HuH-7.5 (cell line): ENCODE data around the gene HPS3.
"Not testable (repeated sequence)": the region's sequence is repeated elsewhere in the genome, so short reads cannot be mapped to it uniquely, and the experiment has no call there.

Experiments
- DNase-seq: peaks from one replicate; pipeline ENCODE4 v3.0.0; 2011; ENCODE audit warnings: low spot score

The HPS3 gene

DNA sequence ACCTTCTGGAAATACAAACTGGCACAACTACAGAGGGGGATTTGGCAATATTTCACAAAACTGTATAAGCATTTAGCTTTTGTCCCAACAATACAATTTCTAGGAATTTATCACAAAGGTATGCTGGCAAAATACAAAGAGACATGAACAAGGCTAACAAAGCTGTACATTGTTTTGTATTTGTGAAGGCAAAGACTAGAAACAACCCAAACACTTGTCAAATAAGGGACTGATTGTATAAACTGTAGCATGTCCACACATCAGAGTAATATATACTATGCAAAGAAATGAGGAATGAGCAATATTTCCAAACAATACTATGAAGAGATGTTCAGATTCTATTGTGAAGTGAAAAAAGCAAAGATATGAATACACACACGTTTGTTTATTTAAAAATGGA is 65.8 kb downstream of the HPS3 start:
- DNase-seq = no peak

DNA sequence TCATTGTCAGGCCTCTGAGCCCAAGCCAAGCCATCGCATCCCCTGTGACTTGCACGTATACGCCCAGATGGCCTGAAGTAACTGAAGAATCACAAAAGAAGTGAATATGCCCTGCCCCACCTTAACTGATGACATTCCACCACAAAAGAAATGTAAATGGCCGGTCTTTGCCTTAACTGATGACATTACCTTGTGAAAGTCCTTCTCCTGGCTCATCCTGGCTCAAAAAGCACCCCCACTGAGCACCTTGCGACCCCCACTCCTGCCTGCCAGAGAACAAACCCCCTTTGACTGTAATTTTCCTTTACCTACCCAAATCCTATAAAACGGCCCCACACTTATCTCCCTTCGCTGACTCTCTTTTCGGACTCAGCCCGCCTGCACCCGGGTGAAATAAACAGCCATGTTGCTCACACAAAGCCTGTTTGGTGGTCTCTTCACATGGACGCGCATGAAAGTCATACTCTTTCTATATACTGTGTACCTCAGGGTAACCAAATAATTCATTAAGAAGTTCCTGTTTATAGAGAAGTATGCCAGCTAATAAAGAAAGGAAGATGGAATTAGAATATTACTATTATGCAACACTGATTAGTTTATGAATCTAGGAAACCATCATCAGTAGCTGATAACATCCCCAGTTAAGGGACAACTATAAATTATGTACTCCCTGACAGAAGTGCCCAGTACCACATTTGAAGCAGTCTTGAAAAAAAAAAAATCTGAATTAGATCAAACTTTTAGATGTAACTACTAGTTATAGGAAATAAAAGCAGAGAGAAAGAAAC is 67.6 kb downstream of the HPS3 start:
- DNase-seq = not testable (repeated sequence)

DNA sequence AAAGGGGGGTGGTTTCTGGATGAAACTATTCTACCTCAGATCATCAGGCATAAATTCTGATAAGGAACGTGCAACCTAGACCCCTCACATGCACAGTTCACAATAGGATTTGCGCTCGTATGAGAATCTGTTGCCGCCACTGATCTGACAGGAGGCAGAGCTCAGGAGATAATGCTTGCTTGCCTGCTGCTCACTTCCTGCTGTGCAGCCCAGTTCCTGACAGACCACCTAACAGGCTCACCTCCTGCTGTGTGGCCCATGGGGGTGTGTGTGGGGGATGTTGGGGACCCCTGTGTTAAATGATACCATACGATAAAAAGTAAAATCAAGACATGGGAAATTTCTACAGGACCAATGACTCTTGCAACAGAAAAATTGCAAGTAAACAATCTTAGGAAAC is 68.2 kb downstream of the HPS3 start:
- no peak for DNase-seq

DNA sequence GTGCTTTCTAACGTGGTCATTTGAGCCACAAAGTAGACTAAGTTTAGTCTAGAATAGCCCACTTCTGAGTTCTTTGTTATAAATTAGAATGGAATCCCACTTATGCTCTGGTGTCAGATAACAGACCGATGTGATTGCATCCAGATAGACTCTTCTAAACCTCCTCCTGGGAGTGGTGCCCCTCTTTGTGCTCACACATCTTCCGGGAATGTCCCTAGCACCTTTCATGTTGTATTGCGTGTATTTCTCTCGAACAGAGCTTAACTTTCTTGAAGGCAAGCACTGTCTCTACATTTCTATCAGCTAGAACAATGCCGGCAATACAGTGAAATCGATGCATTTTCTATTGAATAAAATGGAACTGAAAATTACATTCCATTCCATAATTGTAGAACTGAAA is 69.2 kb downstream of the HPS3 start:
- DNase-seq = no peak

DNA sequence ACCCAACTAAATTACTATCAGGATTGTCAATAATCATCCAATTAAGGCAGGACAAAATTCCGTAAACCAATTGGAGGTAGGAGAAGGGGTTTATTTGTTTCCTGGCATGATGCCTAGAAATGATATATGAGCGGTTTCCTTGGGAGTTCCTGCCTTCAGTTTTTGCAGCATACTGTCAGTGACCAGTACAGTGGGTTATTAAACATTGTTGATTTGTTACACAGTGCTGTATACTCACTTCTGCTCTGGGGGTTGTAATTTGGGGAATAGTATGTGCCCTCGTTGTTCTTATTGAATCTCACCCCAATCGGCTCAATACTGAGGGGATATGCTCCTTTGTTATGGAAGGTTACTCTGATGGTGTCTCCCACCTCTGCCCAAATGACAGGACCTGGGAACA is 70.0 kb downstream of the HPS3 start:
- DNase-seq = no peak

DNA sequence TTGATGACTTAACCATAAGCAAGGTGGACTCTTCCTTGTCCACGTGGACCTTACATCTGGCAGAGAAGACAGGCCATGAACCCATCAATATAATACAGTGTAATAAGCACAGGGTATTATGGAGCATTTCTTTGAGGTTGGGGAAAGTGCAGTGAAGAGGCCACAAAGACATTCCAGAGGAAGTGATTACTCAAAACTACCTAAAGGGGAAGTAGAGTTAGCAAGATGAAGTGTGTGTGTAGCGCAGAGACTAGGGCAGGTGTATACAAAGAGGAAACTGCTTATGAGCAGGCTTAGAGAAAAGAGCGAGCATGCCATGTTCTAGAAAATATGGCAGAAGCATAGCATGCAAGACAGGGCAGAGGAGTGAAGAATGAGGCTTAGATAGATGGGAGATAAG is 74.3 kb downstream of the HPS3 start:
- no peak for DNase-seq

DNA sequence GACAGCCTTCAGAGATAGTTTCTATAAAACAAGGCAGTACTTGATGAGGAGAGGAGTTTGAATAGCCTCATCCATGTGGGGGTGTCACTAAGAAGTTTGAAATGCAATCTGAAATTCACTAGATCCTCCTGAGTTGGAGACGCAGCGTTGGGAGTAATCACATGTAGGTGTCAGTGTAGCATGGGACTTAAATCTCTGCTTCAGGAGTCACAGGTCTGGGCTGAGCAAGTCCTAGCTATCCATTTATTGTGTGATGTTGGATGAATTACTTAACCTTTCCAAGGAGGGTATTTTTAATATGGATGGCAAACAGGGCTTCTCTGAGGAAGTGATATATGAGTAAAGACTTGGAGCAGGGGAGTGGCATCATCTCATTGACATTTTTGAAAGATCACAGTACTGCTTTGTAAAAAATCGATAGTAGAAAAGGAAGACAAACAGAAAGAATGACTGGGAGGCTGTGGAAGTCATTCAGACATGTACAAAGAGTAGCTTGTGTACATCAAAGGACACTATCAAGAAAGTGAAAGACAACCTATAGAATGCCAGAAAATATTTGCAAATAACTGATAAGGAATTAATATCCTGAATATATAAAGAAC is 75.1 kb downstream of the HPS3 start:
- no peak for DNase-seq

DNA sequence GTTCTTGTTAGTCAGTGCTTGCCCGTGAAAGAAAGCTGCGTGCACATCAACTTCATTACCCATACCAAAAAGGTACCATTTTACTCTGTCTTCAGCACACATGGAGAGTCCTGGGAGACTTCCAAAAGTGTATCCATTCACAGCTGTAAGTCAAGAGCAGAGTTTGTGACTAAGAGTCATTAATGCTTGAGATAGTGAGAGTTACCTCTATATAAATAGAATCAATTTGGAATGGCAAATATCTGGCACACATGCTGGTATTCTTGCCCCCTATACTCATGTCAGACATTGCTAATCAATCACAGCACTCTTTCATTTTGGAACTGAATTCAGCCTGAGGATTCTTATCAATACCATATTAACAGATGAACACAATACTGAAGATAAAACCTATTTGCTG is 78.0 kb downstream of the HPS3 start:
- DNase-seq = no peak

DNA sequence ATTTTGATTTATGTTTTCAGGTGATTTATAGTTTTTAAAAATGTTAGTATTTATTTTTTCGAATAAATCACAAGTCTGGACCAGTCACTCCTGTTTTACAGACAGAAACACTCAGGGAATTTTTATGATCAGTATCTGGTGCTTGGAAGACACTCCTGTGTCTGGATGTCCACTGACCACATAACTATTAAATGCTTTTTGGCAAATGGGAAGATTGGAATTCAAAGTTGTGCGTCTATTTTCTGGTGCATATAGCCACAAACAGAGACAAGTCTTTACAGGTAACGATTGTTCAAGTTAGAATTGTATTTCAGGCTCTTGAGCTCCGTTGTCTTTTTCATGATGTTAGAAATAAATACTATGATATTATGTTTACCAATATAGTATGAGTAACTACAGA is 80.0 kb downstream of the HPS3 start:
- no peak for DNase-seq

DNA sequence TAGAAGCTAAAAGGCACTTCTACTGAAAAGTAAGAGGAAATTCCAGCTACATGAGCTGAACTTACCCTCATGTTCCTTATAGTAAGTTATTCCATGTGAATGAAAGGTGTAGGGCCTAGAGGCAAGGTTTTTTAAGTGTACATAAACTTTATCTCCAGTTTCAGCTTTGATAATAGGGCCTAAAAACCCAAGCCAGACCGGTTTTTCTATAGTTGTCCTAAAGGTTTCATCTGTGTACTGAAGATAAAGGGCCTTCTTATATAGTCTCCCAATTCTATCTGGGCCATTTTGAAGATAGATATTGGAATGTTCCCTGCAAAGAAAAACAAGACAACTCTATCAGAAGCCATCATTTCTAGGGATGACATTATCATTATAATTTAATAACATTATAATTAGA is 82.9 kb downstream of the HPS3 start:
- no peak for DNase-seq

DNA sequence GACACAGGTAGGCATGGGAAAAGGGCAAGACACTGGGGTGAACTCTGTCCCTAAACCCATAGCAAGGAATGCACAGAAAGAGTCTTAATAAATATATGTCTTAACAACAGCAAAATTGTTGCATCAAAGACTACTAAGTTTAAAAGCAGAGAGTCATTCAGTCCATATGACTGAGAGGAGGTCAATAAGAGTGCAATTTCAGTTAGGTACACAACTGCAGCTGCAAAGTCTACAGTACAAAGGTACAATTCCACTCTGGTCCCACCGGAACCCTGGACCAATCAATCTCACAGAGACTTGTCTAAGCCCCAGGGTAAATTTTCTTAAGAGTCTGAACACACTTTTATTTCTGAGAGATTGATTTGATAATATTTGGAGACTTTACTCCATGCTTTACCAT is 85.3 kb downstream of the HPS3 start:
- no peak for DNase-seq

DNA sequence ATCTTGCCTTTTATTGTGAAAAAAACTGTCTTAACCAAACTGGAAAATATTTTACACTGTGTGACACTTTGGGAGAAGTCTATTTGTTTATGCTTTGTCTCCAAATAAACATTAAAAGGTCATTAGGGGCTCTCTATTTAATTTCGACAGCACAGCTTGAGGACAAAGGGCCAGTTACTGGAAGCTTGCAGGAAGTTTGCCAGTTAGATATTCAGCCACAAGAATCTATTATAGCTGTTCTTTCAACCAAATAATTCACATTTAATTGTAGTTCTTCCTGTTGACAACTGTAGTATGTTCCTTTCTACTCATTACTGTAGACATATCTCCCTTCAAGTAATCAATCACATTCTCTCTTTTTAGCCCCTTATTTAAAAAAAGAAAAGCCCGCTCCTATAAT is 86.1 kb downstream of the HPS3 start:
- DNase-seq = no peak

DNA sequence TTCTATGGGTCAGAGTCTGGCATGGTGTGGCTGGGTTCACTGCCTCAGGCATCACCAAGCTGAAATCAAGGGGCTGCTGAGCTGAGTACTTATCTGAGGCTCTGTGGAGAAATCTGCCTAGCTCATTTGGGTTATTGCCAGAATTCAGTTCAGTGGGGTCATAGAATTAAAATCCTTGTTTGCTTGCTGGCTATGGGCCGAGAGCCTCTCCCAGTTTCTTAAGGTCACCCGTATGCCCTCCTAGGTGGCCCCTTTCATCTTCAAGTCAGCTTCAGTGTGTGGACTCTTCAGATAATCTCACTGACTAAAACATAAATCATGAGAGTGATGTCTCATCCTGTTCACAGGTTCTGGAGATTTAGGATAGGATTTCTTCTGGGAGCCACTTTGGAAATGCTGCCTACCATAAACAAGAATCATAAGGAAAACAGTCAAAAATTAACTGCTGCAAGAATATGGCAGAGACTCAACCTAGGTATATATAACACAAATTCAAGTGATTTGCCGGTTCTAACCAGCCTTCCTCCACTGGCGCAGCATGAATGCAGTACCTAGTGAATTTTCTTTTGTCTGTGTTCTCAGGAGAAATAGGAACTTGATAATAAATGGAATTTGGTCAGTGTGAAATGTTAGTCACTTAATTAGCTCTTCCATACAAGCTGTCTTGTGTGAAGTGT is 86.9 kb downstream of the HPS3 start:
- DNase-seq = no peak

DNA sequence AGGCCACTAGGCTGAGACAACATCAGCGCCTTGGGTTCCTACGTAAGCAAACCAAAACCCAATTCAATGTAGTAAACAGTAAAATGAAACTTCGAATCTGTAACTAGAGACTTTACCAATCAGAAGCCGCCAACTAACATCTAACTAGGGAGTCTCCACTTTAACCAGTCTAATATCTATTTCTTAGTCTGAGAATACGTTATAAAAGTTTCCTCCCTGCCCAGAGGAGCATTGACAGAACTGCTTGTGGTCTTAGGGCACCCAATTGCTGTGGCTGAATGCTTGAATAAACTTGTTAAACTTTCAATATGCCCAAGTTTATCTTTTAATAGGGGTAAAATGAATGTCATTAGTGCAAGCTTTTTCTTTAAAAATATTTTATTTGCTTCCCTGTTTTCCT is 87.9 kb downstream of the HPS3 start:
- no peak for DNase-seq

DNA sequence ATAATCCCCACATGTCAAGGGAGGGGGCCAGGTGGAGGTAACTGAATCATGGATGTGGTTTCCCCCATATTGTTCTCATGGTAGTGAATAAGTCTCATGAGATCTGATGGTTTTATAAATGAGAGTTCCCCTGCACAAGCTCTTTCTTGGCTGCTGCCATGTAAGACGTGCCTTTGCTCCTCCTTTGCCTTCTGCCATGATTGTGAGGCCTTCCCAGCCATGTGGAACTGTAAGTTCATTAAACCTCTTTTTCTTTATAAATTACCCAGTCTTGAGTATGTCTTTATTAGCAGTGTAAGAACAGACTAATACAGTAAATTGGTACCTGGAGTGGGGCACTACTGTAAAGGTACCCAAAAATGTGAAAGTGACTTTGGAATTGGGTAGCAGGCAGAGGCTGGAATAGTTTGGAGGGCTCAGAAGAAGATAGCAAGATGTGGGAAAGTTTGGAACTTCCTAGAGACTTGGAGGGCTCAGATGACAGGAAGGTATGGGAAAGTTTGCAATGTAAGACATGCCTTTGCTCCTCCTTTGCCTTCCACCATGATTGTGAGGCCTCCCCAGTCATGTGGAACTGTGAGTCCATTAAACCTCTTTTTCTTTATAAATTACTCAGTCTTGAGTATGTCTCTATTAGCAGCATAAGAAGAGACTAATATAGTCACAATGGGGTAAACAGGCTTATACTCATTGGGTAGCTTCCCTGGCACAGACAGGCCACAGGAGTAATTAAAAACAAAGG is 90.1 kb downstream of the HPS3 start:
- not testable (repeated sequence) for DNase-seq

DNA sequence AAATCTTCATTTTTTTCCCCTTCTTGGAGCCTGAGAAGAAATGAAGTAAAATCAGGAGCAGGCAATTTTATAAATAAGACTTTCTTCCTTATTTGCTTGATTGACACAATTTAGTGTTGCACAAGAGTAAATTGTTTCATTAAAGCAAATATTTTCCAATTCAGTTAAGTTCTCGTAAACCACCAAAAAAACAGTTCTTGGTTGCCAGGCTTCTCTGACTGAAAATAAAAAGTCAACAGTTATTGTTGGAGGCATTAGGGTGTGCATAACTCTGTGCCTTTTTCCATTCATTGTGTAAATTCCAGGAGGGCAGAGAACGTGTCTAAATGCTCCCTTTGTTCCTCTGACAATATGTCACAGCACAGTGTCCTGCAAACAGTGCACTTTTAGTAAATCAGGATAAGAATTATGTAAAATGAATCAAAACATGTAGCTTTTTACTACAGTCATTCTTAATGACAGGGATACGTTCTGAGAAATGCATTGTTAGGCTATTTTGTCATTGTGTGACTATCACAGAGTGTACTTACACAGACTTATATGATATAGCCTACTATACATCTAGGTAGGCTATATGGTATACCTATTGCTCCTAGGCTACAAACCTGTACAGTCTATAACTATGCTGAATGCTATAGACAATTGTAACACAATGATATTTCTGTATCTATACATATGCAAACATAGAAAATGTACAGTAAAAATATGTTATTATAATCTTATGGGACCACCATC is 92.5 kb downstream of the HPS3 start, which contains the start of gene CP:
Gene CP, minus strand, starts transcription at position 47 of the 735 bp plus-strand sequence. Its CDS starts 37 bp downstream, at position 10.
- DNase-seq = no peak
